Common myeloid progenitor, CD34-positive (primary cell): ENCODE results near the gene PHGDH.

Source experiments
- CTCF ChIA-PET: fragments of 350-600 bp; sonication (Branson Sonifier 250); formaldehyde crosslinking; loops from one replicate; lab custom pipeline; 2021; ENCODE audit warnings: antibody characterized with exemption; lab: Charles Lee
- POLR2A ChIA-PET: fragments of 350-600 bp; sonication (Branson Sonifier 250); formaldehyde crosslinking; loops from one replicate; lab custom pipeline; 2021; ENCODE audit warnings: antibody characterized with exemption; lab: Charles Lee
- DNase-seq, 3 donors: peaks; one replicate each; pipeline versions ENCODE4 v3.0.0 to v3.0.0-alpha.2; 2013
- H3K27ac ChIP-seq, 2 experiments: 1 replicate in 1 of 2; 2 replicates in 1 of 2; pipeline ENCODE4 v1.7.0; 2013; ENCODE audit warnings: inconsistent platforms in 2 of 2, low read length in 2 of 2, mild to moderate bottlenecking in 2 of 2, low read depth in 1 of 2, moderate library complexity in 1 of 2; ENCODE audit not compliant: severe bottlenecking in 2 of 2, insufficient read depth in 1 of 2, poor library complexity in 1 of 2
- H3K27me3 ChIP-seq, 5 experiments: replicated peaks in 2 of 5; 1 replicate in 3 of 5; 2 replicates in 2 of 5; pipeline versions ENCODE4 v1.6.1 to v1.7.0; 2013; ENCODE audit warnings: low read length in 4 of 5, mild to moderate bottlenecking in 2 of 5, moderate library complexity in 2 of 5, inconsistent platforms in 1 of 5; ENCODE audit not compliant: insufficient read depth in 5 of 5, control insufficient read depth in 4 of 5
- H3K36me3 ChIP-seq, 4 experiments: 1 replicate in 2 of 4; 2 replicates in 2 of 4; pipeline versions ENCODE4 v1.6.1 to v1.7.0; 2013; ENCODE audit warnings: low read length in 3 of 4, control low read depth in 1 of 4, mild to moderate bottlenecking in 1 of 4; ENCODE audit not compliant: control insufficient read depth in 4 of 4, insufficient read depth in 4 of 4
- H3K4me1 ChIP-seq, 4 experiments: 1 replicate in 3 of 4; 2 replicates in 1 of 4; pipeline versions ENCODE4 v1.6.1 to v1.7.1; 2013; ENCODE audit warnings: low read length in 3 of 4, mild to moderate bottlenecking in 3 of 4, control low read depth in 1 of 4, inconsistent platforms in 1 of 4, moderate library complexity in 1 of 4; ENCODE audit not compliant: control insufficient read depth in 4 of 4, insufficient read depth in 4 of 4; ENCODE audit errors: control extremely low read depth in 1 of 4
- H3K4me3 ChIP-seq, 7 experiments: 1 replicate in 4 of 7; 2 replicates in 3 of 7; pipeline versions ENCODE4 v1.5.1 to v1.7.0; 2013; ENCODE audit warnings: mild to moderate bottlenecking in 7 of 7, low read length in 6 of 7, moderate library complexity in 6 of 7, inconsistent platforms in 2 of 7, low read depth in 2 of 7, control low read depth in 1 of 7; ENCODE audit not compliant: insufficient read depth in 4 of 7, control insufficient read depth in 1 of 7; ENCODE audit errors: extremely low read depth in 1 of 7
- H3K9me3 ChIP-seq, 5 experiments: 1 replicate in 4 of 5; 2 replicates in 1 of 5; pipeline versions ENCODE4 v1.6.1 to v1.7.1; 2013; ENCODE audit warnings: low read length in 4 of 5, mild to moderate bottlenecking in 2 of 5, inconsistent platforms in 1 of 5, low read depth in 1 of 5, moderate library complexity in 1 of 5; ENCODE audit not compliant: control insufficient read depth in 4 of 5, insufficient read depth in 2 of 5; ENCODE audit errors: control extremely low read depth in 1 of 5
- WGBS: methylation state at CpG from one replicate; pipeline ENCODE4 v1.1.5; 2013; ENCODE audit not compliant: insufficient coverage; 5-methylcytosine and 5-hydroxymethylcytosine counted together

PHGDH gene

GRCh38 chr1:119773711-119774241, 62.0 kb downstream of the PHGDH start:
- CTCF ChIA-PET: interaction anchor here (0.8 to 1.3 kb wide), 2 partner anchors 29 to 35 kb away, joined by 3 read pairs; no protein-coding TSS in a partner anchor
- DNase-seq: no peak
- H3K9me3 ChIP-seq: no peaks in the 10 kb centered on the region
- H3K27ac ChIP-seq: no peak overlapping the region
- H3K4me1 ChIP-seq: no peaks in the 10 kb centered on the region
- H3K27me3 ChIP-seq: peaks cover 0 to 4% (median 0%) of the 10 kb centered on the region in 5 experiments
- H3K4me3 ChIP-seq: no peak overlapping the region
- POLR2A ChIA-PET: no interaction called here
- WGBS: 100% methylated on average over 1 of the region's 3 CpGs
- no peaks in the 10 kb centered on the region for H3K36me3 ChIP-seq

GRCh38 chr1:119774746-119775490, 63.2 kb downstream of the PHGDH start:
- Histone ChIP-seq H3K36me3 (no peaks in the 10 kb centered on the region), H3K27me3 (no peaks in the 10 kb centered on the region), H3K9me3 (no peaks in the 10 kb centered on the region), H3K4me3 (no peak overlapping the region), H3K4me1 (no peaks in the 10 kb centered on the region), H3K27ac (no peak overlapping the region)
- no peak for DNase-seq
- 100% methylated on average over 4 of the region's 7 CpGs for WGBS
- ChIA-PET CTCF (interaction anchor here (1.3 kb wide), 1 partner anchor 34 kb away, joined by 3 read pairs; no protein-coding TSS in a partner anchor), POLR2A (no interaction called here)

GRCh38 chr1:119778359-119778758, 66.6 kb downstream of the PHGDH start:
- no peak overlapping the region for H3K4me3 ChIP-seq
- WGBS: no CpG with 5 or more reads among the region's 6 CpGs
- H3K36me3 ChIP-seq: no peaks in the 10 kb centered on the region
- H3K27me3 ChIP-seq: no peaks in the 10 kb centered on the region
- CTCF ChIA-PET: no interaction called here
- POLR2A ChIA-PET: no interaction called here
- no peak for DNase-seq
- H3K9me3 ChIP-seq: no peaks in the 10 kb centered on the region
- H3K4me1 ChIP-seq: peaks cover 0 to 6% (median 1%) of the 10 kb centered on the region in 4 experiments
- H3K27ac ChIP-seq: no peak overlapping the region

- CTCF ChIA-PET: no interaction called here
- POLR2A ChIA-PET: no interaction called here
Measured at GRCh38 chr1:119778886-119779560, 67.3 kb downstream of the PHGDH start.

GRCh38 chr1:119779869-119780356, 68.2 kb downstream of the PHGDH start:
- ChIA-PET CTCF (interaction anchor here (0.9 kb wide), 1 partner anchor 8 kb away, joined by 3 read pairs; no protein-coding TSS in a partner anchor), POLR2A (no interaction called here)
- Histone ChIP-seq H3K4me3 (no peak overlapping the region), H3K27me3 (no peaks in the 10 kb centered on the region), H3K9me3 (no peaks in the 10 kb centered on the region), H3K27ac (no peak overlapping the region), H3K36me3 (no peaks in the 10 kb centered on the region), H3K4me1 (peaks cover 0 to 19% (median 2%) of the 10 kb centered on the region in 4 experiments)
- DNase-seq: no peak
- 77% methylated on average over 5 of the region's 5 CpGs for WGBS

More at GRCh38 chr1:119778886-119779560, 67.3 kb downstream of the PHGDH start:
- Histone ChIP-seq H3K4me3 (no peak overlapping the region), H3K4me1 (peaks cover 0 to 13% (median 2%) of the 10 kb centered on the region in 4 experiments), H3K27ac (no peak overlapping the region), H3K36me3 (no peaks in the 10 kb centered on the region), H3K27me3 (no peaks in the 10 kb centered on the region), H3K9me3 (no peaks in the 10 kb centered on the region)
- 95% methylated on average over 10 of the region's 13 CpGs for WGBS
- DNase-seq: no peak

GRCh38 chr1:119781434-119782210, 69.9 kb downstream of the PHGDH start:
- CTCF ChIA-PET: no interaction called here
- Histone ChIP-seq H3K27ac (no peak overlapping the region), H3K36me3 (no peaks in the 10 kb centered on the region), H3K27me3 (no peaks in the 10 kb centered on the region), H3K4me3 (no peak overlapping the region), H3K9me3 (no peaks in the 10 kb centered on the region), H3K4me1 (peaks cover 0 to 19% (median 2%) of the 10 kb centered on the region in 4 experiments)
- POLR2A ChIA-PET: no interaction called here
- DNase-seq: no peak
- 91% methylated on average over 9 of the region's 11 CpGs for WGBS
